ENCODE results near the gene PIP4K2A. TPM values are rescaled to one million over a fixed set of nuclear protein-coding genes. Genes with fewer than 3 reads are reported as not detected.

PIP4K2A gene
- total RNA-seq, 4 donors from 2014 or later: 7.4 to 60.3 (median 9.9) TPM

GRCh38 chr10:22603581-22603980 is 110.8 kb downstream of the PIP4K2A start:
- Histone ChIP-seq H3K4me1 (peaks cover 8% of the 10 kb centered on the region), H3K36me3 (peaks cover 13% of the 10 kb centered on the region), H3K27me3 (no peaks in the 10 kb centered on the region), H3K9me3 (no peaks in the 10 kb centered on the region), H3K4me3 (no peak overlapping the region), H3K27ac (no peak overlapping the region)
- 95% methylated on average over 3 of the region's 3 CpGs for WGBS
- TF ChIP-seq, protein P1, sequence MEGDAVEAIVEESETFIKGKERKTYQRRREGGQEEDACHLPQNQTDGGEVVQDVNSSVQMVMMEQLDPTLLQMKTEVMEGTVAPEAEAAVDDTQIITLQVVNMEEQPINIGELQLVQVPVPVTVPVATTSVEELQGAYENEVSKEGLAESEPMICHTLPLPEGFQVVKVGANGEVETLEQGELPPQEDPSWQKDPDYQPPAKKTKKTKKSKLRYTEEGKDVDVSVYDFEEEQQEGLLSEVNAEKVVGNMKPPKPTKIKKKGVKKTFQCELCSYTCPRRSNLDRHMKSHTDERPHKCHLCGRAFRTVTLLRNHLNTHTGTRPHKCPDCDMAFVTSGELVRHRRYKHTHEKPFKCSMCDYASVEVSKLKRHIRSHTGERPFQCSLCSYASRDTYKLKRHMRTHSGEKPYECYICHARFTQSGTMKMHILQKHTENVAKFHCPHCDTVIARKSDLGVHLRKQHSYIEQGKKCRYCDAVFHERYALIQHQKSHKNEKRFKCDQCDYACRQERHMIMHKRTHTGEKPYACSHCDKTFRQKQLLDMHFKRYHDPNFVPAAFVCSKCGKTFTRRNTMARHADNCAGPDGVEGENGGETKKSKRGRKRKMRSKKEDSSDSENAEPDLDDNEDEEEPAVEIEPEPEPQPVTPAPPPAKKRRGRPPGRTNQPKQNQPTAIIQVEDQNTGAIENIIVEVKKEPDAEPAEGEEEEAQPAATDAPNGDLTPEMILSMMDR (IDR thresholded peaks at IDR 0.05): no peak
- TF ChIP-seq EP300 (IDR thresholded peaks at IDR 0.05): no peak
- no peak for TF ChIP-seq POLR2A (IDR thresholded peaks at IDR 0.05)
- no peak for TF ChIP-seq POLR2AphosphoS5 (IDR thresholded peaks at IDR 0.05)
- DNase-seq (ENCODE audit: low spot score in 2 of 2): no peak

DNA sequence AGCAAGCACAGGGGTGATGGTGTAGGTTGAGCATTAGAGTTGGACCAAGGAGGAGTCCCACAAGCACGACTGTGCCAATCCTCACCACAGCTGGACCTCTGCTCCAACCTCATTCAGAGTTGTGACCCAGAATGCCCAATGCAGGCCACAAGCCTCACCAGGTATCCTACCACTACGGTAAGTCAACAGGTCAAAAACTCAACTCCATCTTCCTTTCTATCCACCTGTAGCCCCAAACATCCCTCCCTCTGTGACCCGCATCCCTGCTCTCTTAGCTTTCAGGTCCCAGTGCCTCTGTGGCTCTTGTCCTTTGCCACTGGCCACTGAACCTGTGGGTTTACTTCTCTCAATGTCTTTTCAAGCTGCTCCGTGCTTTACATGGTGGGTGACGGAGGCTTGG is 112.8 kb downstream of the PIP4K2A start:
- H3K27ac ChIP-seq: no peak overlapping the region
- H3K36me3 ChIP-seq: peaks cover 9% of the 10 kb centered on the region
- no peak overlapping the region for H3K4me3 ChIP-seq
- no peak for DNase-seq (ENCODE audit: low spot score in 2 of 2)
- H3K9me3 ChIP-seq: no peaks in the 10 kb centered on the region
- no peaks in the 10 kb centered on the region for H3K27me3 ChIP-seq
- TF ChIP-seq EP300 (IDR thresholded peaks at IDR 0.05): no peak
- TF ChIP-seq, protein P1 (IDR thresholded peaks at IDR 0.05): no peak
- TF ChIP-seq POLR2AphosphoS5 (IDR thresholded peaks at IDR 0.05): no peak
- TF ChIP-seq POLR2A (IDR thresholded peaks at IDR 0.05): no peak
- peaks cover 8% of the 10 kb centered on the region for H3K4me1 ChIP-seq
- WGBS: 92% methylated on average over 5 of the region's 5 CpGs

DNA sequence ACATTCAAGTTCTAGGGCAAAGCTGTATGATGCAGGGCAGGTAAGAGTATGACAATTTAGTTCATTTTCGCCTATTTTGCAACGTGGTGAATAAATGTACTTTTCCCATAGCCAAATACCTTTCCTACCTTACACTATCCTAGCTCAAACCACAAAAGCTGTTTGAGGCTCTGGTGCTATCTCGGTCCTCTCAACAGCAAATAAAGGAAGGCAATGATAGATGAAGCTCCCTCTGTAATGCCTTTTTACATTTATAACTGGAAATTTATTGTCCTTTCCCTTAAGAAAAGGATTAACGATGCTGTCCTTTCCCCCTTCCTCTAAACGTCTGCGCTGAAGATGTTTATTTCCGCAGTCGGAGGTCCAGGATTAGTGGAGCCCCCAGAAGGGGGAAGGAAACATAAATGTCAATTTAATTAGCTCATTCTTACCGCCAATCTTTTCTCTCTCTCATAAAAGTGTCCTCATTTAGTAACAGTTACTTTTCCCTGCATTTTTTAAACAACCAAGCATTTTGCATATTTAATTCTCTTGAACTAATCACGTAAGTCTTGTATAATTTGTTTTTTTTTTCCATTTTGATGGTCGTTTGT is 114.6 kb downstream of the PIP4K2A start:
- H3K4me3 ChIP-seq: no peak overlapping the region
- peaks cover 9% of the 10 kb centered on the region for H3K36me3 ChIP-seq
- H3K4me1 ChIP-seq: peaks cover 4% of the 10 kb centered on the region
- WGBS: 89% methylated on average over 11 of the region's 11 CpGs
- no peaks in the 10 kb centered on the region for H3K9me3 ChIP-seq
- TF ChIP-seq EP300 (IDR thresholded peaks at IDR 0.05) (no peak), POLR2AphosphoS5 (IDR thresholded peaks at IDR 0.05) (no peak), POLR2A (IDR thresholded peaks at IDR 0.05) (no peak)
- TF ChIP-seq, protein P1 (IDR thresholded peaks at IDR 0.05): no peak
- H3K27ac ChIP-seq: no peak overlapping the region
- no peaks in the 10 kb centered on the region for H3K27me3 ChIP-seq
- DNase-seq (ENCODE audit: low spot score in 2 of 2): no peak

- Histone ChIP-seq H3K4me3 (no peak overlapping the region), H3K4me1 (no peaks in the 10 kb centered on the region), H3K27me3 (no peaks in the 10 kb centered on the region), H3K9me3 (no peaks in the 10 kb centered on the region), H3K27ac (no peak overlapping the region), H3K36me3 (peaks cover 9% of the 10 kb centered on the region)
- 56% methylated on average over 4 of the region's 4 CpGs for WGBS
- TF ChIP-seq, protein P1 (IDR thresholded peaks at IDR 0.05): no peak
- no peak for TF ChIP-seq EP300 (IDR thresholded peaks at IDR 0.05)
- no peak for TF ChIP-seq POLR2AphosphoS5 (IDR thresholded peaks at IDR 0.05)
- no peak for TF ChIP-seq POLR2A (IDR thresholded peaks at IDR 0.05)
- DNase-seq (ENCODE audit: low spot score in 2 of 2): no peak
Observed at GRCh38 chr10:22599048-22599561, 115.3 kb downstream of the PIP4K2A start.

DNA sequence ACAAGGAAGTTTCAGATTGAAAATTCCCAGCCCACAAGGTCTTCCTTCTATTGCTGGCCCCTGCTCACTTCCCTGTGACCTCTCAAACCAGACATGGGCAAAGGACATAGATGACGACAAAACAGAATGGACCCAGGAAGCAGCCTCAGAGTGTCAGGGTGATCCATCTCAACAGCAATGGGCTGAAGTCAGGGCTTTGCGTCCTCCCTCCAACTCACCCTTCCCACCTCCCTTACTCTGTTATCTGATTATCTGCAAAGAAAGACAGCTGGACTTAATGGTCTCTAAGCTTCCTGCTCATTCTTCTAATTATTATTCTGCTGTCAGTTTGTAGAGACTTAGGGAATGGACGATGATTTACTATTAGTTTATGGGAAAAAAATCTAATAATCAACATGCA is 115.9 kb downstream of the PIP4K2A start:
- DNase-seq (ENCODE audit: low spot score in 2 of 2): no peak
- 84% methylated on average over 3 of the region's 3 CpGs for WGBS
- H3K27ac ChIP-seq: no peak overlapping the region

More for the DNA sequence above, 115.9 kb downstream of the PIP4K2A start:
- Histone ChIP-seq H3K4me1 (no peaks in the 10 kb centered on the region), H3K4me3 (no peak overlapping the region), H3K27me3 (no peaks in the 10 kb centered on the region), H3K36me3 (peaks cover 9% of the 10 kb centered on the region), H3K9me3 (no peaks in the 10 kb centered on the region)
- TF ChIP-seq EP300 (IDR thresholded peaks at IDR 0.05) (no peak), POLR2A (IDR thresholded peaks at IDR 0.05) (no peak), POLR2AphosphoS5 (IDR thresholded peaks at IDR 0.05) (no peak)

Measured in suprapubic skin (tissue), 4 donors.